22Rv1 (cell line): ENCODE data around the gene ADORA1.

Experiments used
- ZFX ChIP-seq: fragments of 450-650 bp; IDR thresholded peaks from 2 replicates; pipeline ENCODE4 v1.6.1; 2017; ENCODE audit warnings: antibody characterized with exemption, borderline replicate concordance
- TF ChIP-seq, protein P1 (sequence below): fragments of 450-650 bp; IDR thresholded peaks from 2 replicates; pipeline ENCODE4 v1.5.1; 2017; ENCODE audit warnings: mild to moderate bottlenecking

DNA sequence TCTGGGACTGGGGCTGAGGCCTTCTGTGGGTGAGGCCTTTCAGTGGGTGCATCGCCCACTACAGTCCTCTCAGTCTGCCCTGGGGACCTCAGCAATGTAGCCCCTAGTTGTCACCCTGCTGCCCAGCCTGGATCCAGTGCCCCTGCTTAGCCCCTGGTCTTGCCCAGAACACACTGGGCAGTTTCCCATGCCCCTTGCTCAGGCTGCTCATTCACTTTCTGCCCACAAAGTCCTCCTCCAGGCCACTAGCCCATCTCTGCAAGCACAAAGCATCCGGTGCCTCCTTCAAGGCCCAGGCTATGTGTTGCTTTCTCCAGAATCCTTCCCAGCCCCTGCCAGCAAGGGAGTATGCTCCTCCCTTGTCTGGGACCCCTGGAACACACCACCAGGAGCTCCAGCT, 5.4 kb upstream of the ADORA1 start:
- TF ChIP-seq, protein P1, sequence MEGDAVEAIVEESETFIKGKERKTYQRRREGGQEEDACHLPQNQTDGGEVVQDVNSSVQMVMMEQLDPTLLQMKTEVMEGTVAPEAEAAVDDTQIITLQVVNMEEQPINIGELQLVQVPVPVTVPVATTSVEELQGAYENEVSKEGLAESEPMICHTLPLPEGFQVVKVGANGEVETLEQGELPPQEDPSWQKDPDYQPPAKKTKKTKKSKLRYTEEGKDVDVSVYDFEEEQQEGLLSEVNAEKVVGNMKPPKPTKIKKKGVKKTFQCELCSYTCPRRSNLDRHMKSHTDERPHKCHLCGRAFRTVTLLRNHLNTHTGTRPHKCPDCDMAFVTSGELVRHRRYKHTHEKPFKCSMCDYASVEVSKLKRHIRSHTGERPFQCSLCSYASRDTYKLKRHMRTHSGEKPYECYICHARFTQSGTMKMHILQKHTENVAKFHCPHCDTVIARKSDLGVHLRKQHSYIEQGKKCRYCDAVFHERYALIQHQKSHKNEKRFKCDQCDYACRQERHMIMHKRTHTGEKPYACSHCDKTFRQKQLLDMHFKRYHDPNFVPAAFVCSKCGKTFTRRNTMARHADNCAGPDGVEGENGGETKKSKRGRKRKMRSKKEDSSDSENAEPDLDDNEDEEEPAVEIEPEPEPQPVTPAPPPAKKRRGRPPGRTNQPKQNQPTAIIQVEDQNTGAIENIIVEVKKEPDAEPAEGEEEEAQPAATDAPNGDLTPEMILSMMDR, result no peak
- no peak for TF ChIP-seq ZFX
